Measurements from ENCODE around the gene TK2.

The TK2 gene

GRCh38 chr16:66512272-66513110 is 37.4 kb downstream of the TK2 start:
- Histone ChIP-seq H3K36me3 (replicated peaks) (no peaks in the 10 kb centered on the region), H3K4me3 (ENCODE audit: low read depth, low read length) (no peak overlapping the region)
- TF ChIP-seq CTCF (IDR thresholded peaks at IDR 0.05; ENCODE audit: low read depth, low read length, missing control alignments): no peak

GRCh38 chr16:66511602-66512271 is 38.2 kb downstream of the TK2 start:
- Histone ChIP-seq H3K27me3 (replicated peaks) (no peaks in the 10 kb centered on the region), H3K27ac (peak overlapping the region; percentile 41), H3K4me3 (ENCODE audit: low read depth, low read length) (no peak overlapping the region), H3K36me3 (replicated peaks) (no peaks in the 10 kb centered on the region)
- TF ChIP-seq CTCF (IDR thresholded peaks at IDR 0.05; ENCODE audit: low read depth, low read length, missing control alignments): peak; percentile 26
- peak; percentile 59 for DNase-seq
- in situ Hi-C loops (cut with HindIII; ENCODE audit: low pct_ligation_motif_present, low sequenced_read_pairs): no loop called here

More at GRCh38 chr16:66512272-66513110, 37.4 kb downstream of the TK2 start:
- in situ Hi-C loops (cut with HindIII; ENCODE audit: low pct_ligation_motif_present, low sequenced_read_pairs): no loop called here
- Histone ChIP-seq H3K27ac (peak overlapping the region; percentile 41), H3K27me3 (replicated peaks) (no peaks in the 10 kb centered on the region)
- peak; percentile 58 for DNase-seq

GRCh38 chr16:66510711-66511601 is 39.0 kb downstream of the TK2 start:
- H3K27ac ChIP-seq: no peak overlapping the region
- H3K36me3 ChIP-seq (replicated peaks): no peaks in the 10 kb centered on the region
- in situ Hi-C loops (cut with HindIII; ENCODE audit: low pct_ligation_motif_present, low sequenced_read_pairs): no loop called here
- no peak overlapping the region for H3K4me3 ChIP-seq (ENCODE audit: low read depth, low read length)
- DNase-seq: no peak
- H3K27me3 ChIP-seq (replicated peaks): no peaks in the 10 kb centered on the region
- no peak for TF ChIP-seq CTCF (IDR thresholded peaks at IDR 0.05; ENCODE audit: low read depth, low read length, missing control alignments)

- Histone ChIP-seq H3K36me3 (replicated peaks) (no peaks in the 10 kb centered on the region), H3K27ac (no peak overlapping the region), H3K4me3 (ENCODE audit: low read depth, low read length) (no peak overlapping the region), H3K27me3 (replicated peaks) (no peaks in the 10 kb centered on the region)
- in situ Hi-C loops (cut with HindIII; ENCODE audit: low pct_ligation_motif_present, low sequenced_read_pairs): no loop called here
- DNase-seq: no peak
- no peak for TF ChIP-seq CTCF (IDR thresholded peaks at IDR 0.05; ENCODE audit: low read depth, low read length, missing control alignments)
Observed at GRCh38 chr16:66510298-66510697, 39.6 kb downstream of the TK2 start.

GRCh38 chr16:66509576-66509975 is 40.3 kb downstream of the TK2 start:
- no peak overlapping the region for H3K4me3 ChIP-seq (ENCODE audit: low read depth, low read length)

More at GRCh38 chr16:66509576-66509975, 40.3 kb downstream of the TK2 start:
- no peak for TF ChIP-seq CTCF (IDR thresholded peaks at IDR 0.05; ENCODE audit: low read depth, low read length, missing control alignments)
- Histone ChIP-seq H3K36me3 (replicated peaks) (no peaks in the 10 kb centered on the region), H3K27me3 (replicated peaks) (no peaks in the 10 kb centered on the region), H3K27ac (no peak overlapping the region)
- in situ Hi-C loops (cut with HindIII; ENCODE audit: low pct_ligation_motif_present, low sequenced_read_pairs): no loop called here
- no peak for DNase-seq

Measured in brain microvascular endothelial cell (primary cell).